ENCODE results near the gene INKA1.

Gene INKA1

GRCh38 chr3:49787182-49787464 is 15.9 kb upstream of the INKA1 start:
- DNase-seq, result no peak

- no peak for DNase-seq
Observed at GRCh38 chr3:49787536-49787935, 15.5 kb upstream of the INKA1 start.

GRCh38 chr3:49788056-49788455 is 15.0 kb upstream of the INKA1 start:
- DNase-seq, result no peak

- peak; percentile 22 for DNase-seq
Observed at GRCh38 chr3:49790626-49791411, 12.2 kb upstream of the INKA1 start.

- no peak for DNase-seq
Observed at GRCh38 chr3:49791571-49791970, 11.5 kb upstream of the INKA1 start.

- DNase-seq, result no peak
Observed at GRCh38 chr3:49792371-49793150, 10.5 kb upstream of the INKA1 start.

- DNase-seq, result no peak
Observed at GRCh38 chr3:49793486-49794085, 9.5 kb upstream of the INKA1 start.

- DNase-seq, result no peak
Observed at GRCh38 chr3:49794431-49794830, 8.6 kb upstream of the INKA1 start.

GRCh38 chr3:49794926-49795905 is 7.8 kb upstream of the INKA1 start:
- no peak for DNase-seq

- no peak for DNase-seq
Observed at GRCh38 chr3:49799105-49799504, 4.0 kb upstream of the INKA1 start.

GRCh38 chr3:49799761-49800160 is 3.3 kb upstream of the INKA1 start, which contains the start of gene CDHR4:
Gene CDHR4 (minus strand): TSS chr3:49799873. CDS start chr3:49799812, 61 bp downstream.
- DNase-seq, result peak; percentile 65

GRCh38 chr3:49801160-49801559 is 1.9 kb upstream of the INKA1 start:
- DNase-seq, result no peak

- DNase-seq, result peak; percentile 56
Observed at GRCh38 chr3:49803465-49804140, 542 bp downstream of the INKA1 start.

GRCh38 chr3:49804141-49805041 is 1.3 kb downstream of the INKA1 start:
- DNase-seq, result peak; percentile 22

- peak; percentile 98 for DNase-seq
Observed at GRCh38 chr3:49805367-49805782, 2.3 kb downstream of the INKA1 start.

GRCh38 chr3:49805897-49806701 is 3.0 kb downstream of the INKA1 start:
- peak; percentile 89 for DNase-seq

- no peak for DNase-seq
Observed at GRCh38 chr3:49806850-49807249, 3.8 kb downstream of the INKA1 start.

- peak; percentile 34 for DNase-seq
Observed at GRCh38 chr3:49807431-49808114, 4.5 kb downstream of the INKA1 start.

GRCh38 chr3:49812916-49813496 is 9.9 kb downstream of the INKA1 start:
- DNase-seq, result no peak
